ENCODE data around the gene TSPAN8. TPM values are rescaled to one million over a fixed set of nuclear protein-coding genes. Genes with fewer than 3 reads are reported as not detected.

The TSPAN8 gene
- total RNA-seq, 2 experiments from 2014 or later: not detected

DNA sequence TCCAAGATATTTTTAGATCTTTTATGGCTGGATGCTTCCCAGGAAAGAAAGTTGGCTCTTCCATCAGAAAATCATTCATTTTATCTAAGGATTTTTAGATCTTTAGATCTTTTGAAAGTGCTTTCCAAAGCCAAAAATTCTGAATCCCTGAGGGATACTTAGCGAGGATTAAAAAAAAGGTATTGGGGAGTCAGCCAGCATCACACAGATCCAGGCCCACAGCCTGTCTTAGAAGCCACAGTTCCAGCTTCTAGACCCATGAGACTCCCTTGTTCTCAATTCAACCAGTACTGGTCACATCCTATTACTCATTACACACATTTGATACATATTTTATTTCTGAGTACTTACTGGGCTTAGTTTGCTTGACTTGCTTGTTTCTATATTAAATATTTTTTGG lies 49.9 kb downstream of the TSPAN8 start:
- H3K27me3 Mint-ChIP-seq (ENCODE audit: low read depth): no peaks in the 10 kb centered on the region
- H3K36me3 Mint-ChIP-seq (ENCODE audit: low read depth): no peaks in the 10 kb centered on the region
- no peak for DNase-seq
- H3K9me3 Mint-ChIP-seq: peaks cover 4% of the 10 kb centered on the region
- no peak overlapping the region for H3K4me3 Mint-ChIP-seq
- H3K27ac Mint-ChIP-seq: no peak overlapping the region
- intact Hi-C loops (cut with micrococcal nuclease): no loop called here
- no peaks in the 10 kb centered on the region for H3K4me1 Mint-ChIP-seq (ENCODE audit: low read depth)
- CTCF ChIA-PET: interaction anchor here (0.7 kb wide), 1 partner anchor 1468 kb away, joined by 3 read pairs; no protein-coding TSS in a partner anchor

DNA sequence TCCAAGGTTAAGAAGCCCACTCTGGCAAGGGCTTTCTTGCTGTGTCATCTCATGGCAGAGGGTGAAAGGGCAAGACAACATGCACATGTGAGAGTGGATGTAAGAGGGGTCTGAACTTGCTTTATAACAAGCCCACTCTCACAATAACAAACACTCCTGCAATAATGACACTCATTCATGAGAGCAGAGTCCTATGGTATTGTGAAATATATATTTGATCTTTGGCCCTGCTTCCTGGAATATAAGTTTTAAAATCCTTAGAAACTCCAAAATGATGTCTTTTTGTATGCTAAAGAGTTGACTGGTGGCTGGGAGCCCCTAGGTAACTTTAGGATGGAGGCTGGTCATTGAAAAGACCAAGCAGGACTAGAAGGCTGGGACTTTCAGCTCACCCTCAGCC lies 51.8 kb downstream of the TSPAN8 start:
- DNase-seq: no peak
- CTCF ChIA-PET: no interaction called here

DNA sequence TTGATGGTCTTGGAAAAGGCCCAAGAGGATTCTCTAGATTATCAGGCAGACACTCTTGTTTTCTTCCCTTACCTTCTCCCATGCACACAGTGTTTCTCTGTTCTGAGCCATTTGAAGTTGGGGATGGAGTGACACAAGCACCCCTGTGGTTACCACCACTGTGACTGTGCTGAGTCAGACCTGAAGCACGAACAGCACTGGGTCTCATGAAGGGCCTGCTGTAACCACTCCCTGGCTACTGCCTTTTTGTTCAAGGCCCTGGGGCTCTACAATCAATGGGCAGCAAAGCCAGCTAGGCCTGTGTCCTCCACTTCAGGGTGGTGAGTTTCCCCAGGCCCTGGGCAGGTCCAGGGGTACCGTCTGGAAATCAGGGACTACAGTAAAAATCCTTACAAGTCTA lies 65.5 kb downstream of the TSPAN8 start:
- no peak overlapping the region for H3K27ac Mint-ChIP-seq
- peaks cover 6% of the 10 kb centered on the region for H3K9me3 Mint-ChIP-seq
- H3K4me1 Mint-ChIP-seq (ENCODE audit: low read depth): no peaks in the 10 kb centered on the region
- CTCF ChIA-PET: no interaction called here
- intact Hi-C loops (cut with micrococcal nuclease): no loop called here
- no peak for DNase-seq
- no peaks in the 10 kb centered on the region for H3K27me3 Mint-ChIP-seq (ENCODE audit: low read depth)
- no peaks in the 10 kb centered on the region for H3K36me3 Mint-ChIP-seq (ENCODE audit: low read depth)
- no peak overlapping the region for H3K4me3 Mint-ChIP-seq

More for the DNA sequence above, 51.8 kb downstream of the TSPAN8 start:
- Mint-ChIP-seq H3K27ac (no peak overlapping the region), H3K4me1 (ENCODE audit: low read depth) (no peaks in the 10 kb centered on the region), H3K4me3 (no peak overlapping the region), H3K36me3 (ENCODE audit: low read depth) (no peaks in the 10 kb centered on the region), H3K9me3 (no peaks in the 10 kb centered on the region), H3K27me3 (ENCODE audit: low read depth) (no peaks in the 10 kb centered on the region)
- intact Hi-C loops (cut with micrococcal nuclease): no loop called here

DNA sequence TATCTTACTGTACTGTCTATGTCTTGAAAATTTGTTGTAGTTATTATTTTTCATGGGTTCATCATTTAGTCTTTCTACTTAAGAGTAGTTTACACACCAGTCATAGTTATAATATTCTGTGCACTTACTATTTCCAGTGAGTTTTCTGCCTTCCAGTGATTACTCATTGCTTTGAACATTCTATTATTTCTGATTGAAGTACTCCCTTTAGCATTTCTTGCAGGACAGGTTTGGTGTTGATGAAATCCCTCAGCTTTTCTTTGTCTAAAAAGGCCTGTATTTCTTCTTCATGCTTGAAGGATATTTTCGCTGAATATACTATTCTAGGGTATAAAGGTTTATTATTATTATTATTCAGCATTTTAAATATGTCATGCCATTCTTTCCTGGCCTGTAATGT lies 66.8 kb downstream of the TSPAN8 start:
- Mint-ChIP-seq H3K27ac (no peak overlapping the region), H3K4me3 (no peak overlapping the region), H3K4me1 (ENCODE audit: low read depth) (no peaks in the 10 kb centered on the region), H3K27me3 (ENCODE audit: low read depth) (no peaks in the 10 kb centered on the region), H3K9me3 (peaks cover 6% of the 10 kb centered on the region), H3K36me3 (ENCODE audit: low read depth) (no peaks in the 10 kb centered on the region)
- intact Hi-C loops (cut with micrococcal nuclease): no loop called here
- DNase-seq: no peak
- CTCF ChIA-PET: no interaction called here

DNA sequence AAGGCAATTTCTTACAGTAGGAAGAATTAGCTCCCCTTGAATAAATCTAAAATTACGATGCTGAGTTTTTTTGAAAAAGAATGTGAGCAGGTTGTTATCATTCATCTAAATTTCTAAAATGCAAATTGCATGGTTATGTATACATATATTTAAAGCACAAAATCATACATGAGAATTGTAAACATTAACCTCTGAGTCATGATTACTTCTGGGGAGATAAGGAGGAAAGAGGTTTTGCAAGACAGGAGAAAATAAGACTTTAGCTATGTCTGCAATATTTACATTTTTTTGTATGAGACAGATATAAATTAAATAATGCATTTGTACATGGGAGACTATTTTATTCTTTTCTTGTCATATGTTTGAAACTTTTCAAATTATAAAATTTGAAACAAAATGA lies 72.2 kb downstream of the TSPAN8 start:
- CTCF ChIA-PET: no interaction called here
- Mint-ChIP-seq H3K27me3 (ENCODE audit: low read depth) (no peaks in the 10 kb centered on the region), H3K36me3 (ENCODE audit: low read depth) (no peaks in the 10 kb centered on the region), H3K9me3 (peaks cover 3% of the 10 kb centered on the region), H3K4me1 (ENCODE audit: low read depth) (no peaks in the 10 kb centered on the region), H3K27ac (no peak overlapping the region), H3K4me3 (no peak overlapping the region)
- intact Hi-C loops (cut with micrococcal nuclease): no loop called here
- no peak for DNase-seq

DNA sequence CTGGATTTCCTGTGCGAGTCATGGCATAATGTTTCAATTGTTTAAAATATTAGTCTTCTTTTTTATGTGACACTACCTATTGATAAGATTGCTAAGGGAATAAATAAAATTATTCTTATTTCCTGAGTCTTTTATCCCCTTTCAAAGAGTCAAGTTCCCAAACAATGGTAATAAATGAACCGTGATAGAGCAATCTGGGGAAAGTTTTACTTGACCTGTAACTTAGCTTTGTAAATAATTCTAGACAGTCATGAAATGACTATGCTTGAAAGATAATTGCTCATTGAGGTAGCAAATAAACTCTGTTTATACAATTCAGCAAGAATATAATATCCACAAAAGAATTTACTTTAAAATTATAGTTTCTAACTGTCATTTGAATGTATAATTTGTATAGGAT lies 82.1 kb downstream of the TSPAN8 start:
- H3K36me3 Mint-ChIP-seq (ENCODE audit: low read depth): no peaks in the 10 kb centered on the region
- CTCF ChIA-PET: no interaction called here
- H3K4me1 Mint-ChIP-seq (ENCODE audit: low read depth): no peaks in the 10 kb centered on the region
- intact Hi-C loops (cut with micrococcal nuclease): no loop called here
- no peaks in the 10 kb centered on the region for H3K27me3 Mint-ChIP-seq (ENCODE audit: low read depth)
- peaks cover 3% of the 10 kb centered on the region for H3K9me3 Mint-ChIP-seq
- H3K4me3 Mint-ChIP-seq: no peak overlapping the region
- no peak for DNase-seq
- no peak overlapping the region for H3K27ac Mint-ChIP-seq

Other genes starting within 250 kb of the TSPAN8 start
- not detected for gene PTPRR, start 237.3 kb downstream of the TSPAN8 start, total RNA-seq